GM23338 (cell line): ENCODE data around the gene LENEP. TPM values are rescaled to one million over a fixed set of nuclear protein-coding genes. Genes with fewer than 3 reads are reported as not detected.

ENCODE experiments used
- ATAC-seq: fragments of 200-7000 bp; cut with Tn5 transposase; 3 replicates; pipeline ENCODE4 v1.9.1; 2020
- DNase-seq: peaks from one replicate; pipeline ENCODE4 v3.0.0-alpha.2; 2015; ENCODE audit warnings: low spot score
- H2AFZ ChIP-seq: fragments of 200-600 bp; sonication (generic); 2 replicates; pipeline ENCODE4 v1.8.0; 2016; ENCODE audit warnings: antibody characterized with exemption, mild to moderate bottlenecking, moderate library complexity
- H3F3A ChIP-seq: fragments of 200-600 bp; sonication (generic); replicated peaks from 2 replicates; pipeline ENCODE4 v1.8.0; 2017; ENCODE audit warnings: antibody characterized with exemption, mixed run types, low read depth
- H3K27ac ChIP-seq: fragments of 200-600 bp; sonication (generic); 2 replicates; pipeline ENCODE4 v1.6.1; 2016; ENCODE audit warnings: low read depth
- H3K27me3 ChIP-seq: fragments of 200-600 bp; sonication (generic); 2 replicates; pipeline ENCODE4 v1.8.0; 2016; ENCODE audit warnings: mild to moderate bottlenecking, mixed run types, moderate library complexity; ENCODE audit not compliant: insufficient read depth
- H3K36me3 ChIP-seq: fragments of 200-600 bp; sonication (generic); 2 replicates; pipeline ENCODE4 v1.8.0; 2016; ENCODE audit warnings: mild to moderate bottlenecking; ENCODE audit not compliant: insufficient read depth
- H3K4me1 ChIP-seq: fragments of 200-600 bp; sonication (generic); 2 replicates; pipeline ENCODE4 v1.8.0; 2016; ENCODE audit warnings: mild to moderate bottlenecking, moderate library complexity; ENCODE audit not compliant: insufficient read depth
- H3K4me2 ChIP-seq: fragments of 200-600 bp; sonication (generic); 2 replicates; pipeline ENCODE4 v1.7.1; 2017; ENCODE audit warnings: mixed run types
- H3K4me3 ChIP-seq: fragments of 200-600 bp; sonication (generic); 2 replicates; pipeline ENCODE4 v1.6.1; 2016; ENCODE audit warnings: mixed run types
- H3K79me2 ChIP-seq: fragments of 200-600 bp; sonication (generic); replicated peaks from 2 replicates; pipeline ENCODE4 v1.8.0; 2017; ENCODE audit warnings: mild to moderate bottlenecking; ENCODE audit not compliant: insufficient read depth
- H3K9me2 ChIP-seq: fragments of 200-600 bp; sonication (generic); 2 replicates; pipeline ENCODE4 v1.8.0; 2017; ENCODE audit not compliant: insufficient read depth
- H4K20me1 ChIP-seq: fragments of 200-600 bp; sonication (generic); replicated peaks from 2 replicates; pipeline ENCODE4 v1.8.0; 2017; ENCODE audit warnings: mild to moderate bottlenecking; ENCODE audit not compliant: insufficient read depth
- H3K27ac Mint-ChIP-seq: 2 replicates; pipeline ENCODE4 v1.8.0; 2020; ENCODE audit warnings: inconsistent platforms, mild to moderate bottlenecking, moderate library complexity, mixed read lengths
- H3K27me3 Mint-ChIP-seq: 3 replicates; pipeline ENCODE4 v1.8.0; 2022; ENCODE audit warnings: low read depth, mild to moderate bottlenecking, moderate library complexity, mixed read lengths, inconsistent platforms; ENCODE audit not compliant: insufficient read depth, poor library complexity
- H3K36me3 Mint-ChIP-seq: 3 replicates; pipeline ENCODE4 v1.8.0; 2021; ENCODE audit warnings: low read depth, mild to moderate bottlenecking, inconsistent platforms, moderate library complexity, mixed read lengths
- H3K4me1 Mint-ChIP-seq: 3 replicates; pipeline ENCODE4 v1.8.0; 2020; ENCODE audit warnings: mild to moderate bottlenecking, inconsistent platforms, mixed read lengths
- H3K4me3 Mint-ChIP-seq: 3 replicates; pipeline ENCODE4 v1.8.0; 2021; ENCODE audit warnings: moderate library complexity, mild to moderate bottlenecking, inconsistent platforms, mixed read lengths
- H3K9me3 Mint-ChIP-seq: 3 replicates; pipeline ENCODE4 v1.8.0; 2020; ENCODE audit warnings: moderate library complexity, mild to moderate bottlenecking, inconsistent platforms, mixed read lengths
- EZH2 ChIP-seq: fragments of 200-600 bp; sonication (generic); IDR thresholded peaks from one replicate; pipeline ENCODE4 v1.8.0; 2017; ENCODE audit warnings: antibody characterized with exemption, mild to moderate bottlenecking, low read depth; ENCODE audit not compliant: unreplicated experiment
- EZH2phosphoT487 ChIP-seq: fragments of 200-600 bp; sonication (generic); IDR thresholded peaks from one replicate; pipeline ENCODE4 v1.8.1; 2018; ENCODE audit warnings: antibody characterized with exemption; ENCODE audit not compliant: unreplicated experiment
- JUNB ChIP-seq: IDR thresholded peaks from one replicate; pipeline ENCODE4 v1.6.1; 2016; ENCODE audit warnings: antibody characterized with exemption; ENCODE audit not compliant: unreplicated experiment
- NANOG ChIP-seq: IDR thresholded peaks from 2 replicates; pipeline ENCODE4 v1.6.1; 2016; ENCODE audit warnings: antibody characterized with exemption, borderline replicate concordance
- POLR2AphosphoS5 ChIP-seq: IDR thresholded peaks from 2 replicates; pipeline ENCODE4 v1.6.1; 2016; ENCODE audit warnings: antibody characterized with exemption, low read depth
- STAT1 ChIP-seq: IDR thresholded peaks from one replicate; pipeline ENCODE4 v1.6.1; 2016; ENCODE audit warnings: antibody characterized with exemption; ENCODE audit not compliant: unreplicated experiment
- ZNF462 ChIP-seq: fragments of 250-450 bp; sonication (Bioruptor Pico); IDR thresholded peaks from 2 replicates; pipeline ENCODE4 v1.5.0; 2020; ENCODE audit warnings: mild to moderate bottlenecking, moderate library complexity
- polyA plus RNA-seq: library from polyadenylated mRNA; unstranded; fragments of >200 nt; fragmentation: Nextera tagmentation; extraction: Ambion mirVana; gene quantifications from 2 replicates; pipeline ENCODE4 v1.2.1, GENCODE V29; 2016
- total RNA-seq: library from RNA; depleted of rRNA; stranded (reverse); fragments of >200 nt; shearing (Covaris generic); gene quantifications from 2 replicates; pipeline ENCODE4 v1.2.3, GENCODE V29; 2014

Gene LENEP
- total and polyA plus RNA-seq, 2 experiments from 2014 or later: 1.6 TPM; not detected in 1

- TF ChIP-seq ZNF462 (CRISPR knock-in tag) (no peak), EZH2 (no peak), NANOG (no peak)
These were observed 842 bp downstream of the LENEP start (continued) for GRCh38 chr1:154994269-154994587.

- Mint-ChIP-seq H3K27ac (peak overlapping the region; percentile 71; the same call in 1 of the 2 replicates), H3K9me3 (no peaks in the 10 kb centered on the region), H3K36me3 (peaks cover 14% of the 10 kb centered on the region), H3K4me3 (no peak overlapping the region; the same call in 2 of the 3 replicates), H3K4me1 (peaks cover 30% of the 10 kb centered on the region), H3K27me3 (peaks cover 16% of the 10 kb centered on the region)
- 0 out of 2 replicates have a peak, but pooled peaks cover 5% of the 10 kb centered on the region for H3K36me3 ChIP-seq
- ATAC-seq (no peak), DNase-seq (no peak)
- H3K79me2 ChIP-seq: no peaks in the 10 kb centered on the region
- H3K27ac ChIP-seq: no peak overlapping the region
- no peaks in the 10 kb centered on the region for H3K27me3 ChIP-seq
- H3K4me3 ChIP-seq: no peak overlapping the region
- H3F3A ChIP-seq: peaks cover 15% of the 10 kb centered on the region; the same call in 1 of the 2 replicates
- H2AFZ ChIP-seq: no peak overlapping the region
- H3K4me2 ChIP-seq: no peak overlapping the region
- no peaks in the 10 kb centered on the region; the same call in 1 of the 2 replicates for H4K20me1 ChIP-seq
- H3K9me2 ChIP-seq: no peaks in the 10 kb centered on the region
- H3K4me1 ChIP-seq: peaks cover 5% of the 10 kb centered on the region; the same call in 1 of the 2 replicates
- TF ChIP-seq ZNF462 (CRISPR knock-in tag) (no peak), EZH2 (no peak), NANOG (no peak), STAT1 (no peak), POLR2AphosphoS5 (no peak), EZH2phosphoT487 (no peak), JUNB (no peak)
These were observed 1.2 kb downstream of the LENEP start for GRCh38 chr1:154994591-154994990.
